SU-DHL-6 (cell line): ENCODE data around the gene ST6GALNAC4.

ENCODE experiments used
- H2AFZ ChIP-seq: fragments of 200-600 bp; sonication (generic); 2 replicates; pipeline ENCODE4 v1.6.1; 2014; ENCODE audit warnings: low read depth, mild to moderate bottlenecking, moderate library complexity, mixed read lengths, antibody characterized with exemption, low read length; ENCODE audit not compliant: severe bottlenecking
- H3F3A ChIP-seq: fragments of 200-600 bp; shearing (Covaris generic); 2 replicates; pipeline ENCODE4 v1.6.0; 2016; ENCODE audit warnings: antibody characterized with exemption, mild to moderate bottlenecking; ENCODE audit not compliant: insufficient read depth
- H3K27ac ChIP-seq: fragments of 200-600 bp; sonication (generic); 2 replicates; pipeline ENCODE4 v1.5.1; 2016; ENCODE audit warnings: low read depth, mild to moderate bottlenecking, low read length, moderate library complexity, mixed read lengths
- H3K27me3 ChIP-seq: fragments of 200-600 bp; sonication (generic), shearing (Covaris generic); 2 replicates; pipeline ENCODE4 v1.6.0; 2014; ENCODE audit warnings: mild to moderate bottlenecking, low read length
- H3K36me3 ChIP-seq: fragments of 200-600 bp; sonication (generic); 2 replicates; pipeline ENCODE4 v1.6.1; 2014; ENCODE audit warnings: mild to moderate bottlenecking, low read length, mixed read lengths
- H3K4me2 ChIP-seq: fragments of 300-600, 200-600 bp; shearing (Covaris generic), sonication (generic); 2 replicates; pipeline ENCODE4 v1.6.0; 2014; ENCODE audit warnings: low read length, low read depth, mild to moderate bottlenecking; ENCODE audit not compliant: poor library complexity, severe bottlenecking
- H3K4me3 ChIP-seq: fragments of 200-600 bp; sonication (generic); 2 replicates; pipeline ENCODE4 v1.5.1; 2014; ENCODE audit warnings: antibody characterized with exemption, low read length, mild to moderate bottlenecking, mixed read lengths; ENCODE audit not compliant: insufficient read depth, poor library complexity, severe bottlenecking
- H3K79me2 ChIP-seq: fragments of 200-600 bp; sonication (generic); 2 replicates; pipeline ENCODE4 v1.6.1; 2014; ENCODE audit warnings: mild to moderate bottlenecking, low read length, moderate library complexity; ENCODE audit not compliant: insufficient read depth
- H3K9ac ChIP-seq: fragments of 200-600 bp; sonication (generic); 2 replicates; pipeline ENCODE4 v1.7.0; 2014; ENCODE audit warnings: mild to moderate bottlenecking, low read length
- H3K9me2 ChIP-seq: fragments of 200-600 bp; sonication (generic); replicated peaks from 2 replicates; pipeline ENCODE4 v1.6.1; 2014; ENCODE audit warnings: low read length; ENCODE audit not compliant: insufficient read depth
- H3K9me3 ChIP-seq: fragments of 200-600 bp; sonication (generic); 2 replicates; pipeline ENCODE4 v1.6.1; 2014; ENCODE audit warnings: low read length, mixed read lengths; ENCODE audit not compliant: insufficient read depth
- H4K20me1 ChIP-seq: fragments of 200-600 bp; sonication (generic); 2 replicates; pipeline ENCODE4 v1.6.1; 2014; ENCODE audit warnings: low read depth, mild to moderate bottlenecking, antibody characterized with exemption, low read length, moderate library complexity, mixed read lengths
- CTCF ChIP-seq: fragments of 200-600 bp; sonication (generic); IDR thresholded peaks from one replicate; pipeline ENCODE4 v1.5.1; 2017; ENCODE audit warnings: antibody characterized with exemption, mild to moderate bottlenecking, low read length, moderate library complexity; ENCODE audit not compliant: insufficient read depth, poor library complexity, severe bottlenecking
- EZH2phosphoT487 ChIP-seq: fragments of 200-600 bp; sonication (generic), shearing (Covaris generic); conservative IDR thresholded peaks from 2 replicates; pipeline ENCODE4 v1.6.1; 2018; ENCODE audit warnings: mild to moderate bottlenecking, antibody characterized with exemption, low read length, moderate library complexity, mixed read lengths

ST6GALNAC4 gene

GRCh38 chr9:127892831-127893230 lies 24.0 kb downstream of the ST6GALNAC4 start:
- Histone ChIP-seq H3F3A (no peaks in the 10 kb centered on the region), H3K36me3 (no peaks in the 10 kb centered on the region)

DNA sequence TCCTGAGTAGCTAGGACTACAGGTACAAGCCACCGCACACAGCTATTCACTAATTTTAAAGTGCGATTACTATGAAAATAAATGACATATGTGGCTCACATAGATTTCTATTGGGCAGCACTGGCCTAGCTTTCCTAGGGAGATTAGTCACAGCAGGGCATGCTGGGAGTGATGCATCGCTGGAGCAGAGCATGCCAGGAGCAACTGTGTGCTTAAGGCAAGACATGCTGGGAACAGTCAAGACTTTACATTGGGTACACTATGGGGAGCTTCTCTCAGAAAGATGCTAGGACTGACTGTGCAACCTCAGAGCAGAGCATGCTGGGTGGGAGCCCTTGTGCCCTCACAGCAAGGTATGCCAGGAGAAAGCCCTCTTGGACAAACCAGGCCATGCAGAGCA lies 26.8 kb downstream of the ST6GALNAC4 start:
- Histone ChIP-seq H3K4me2 (no peak overlapping the region), H3K36me3 (no peaks in the 10 kb centered on the region), H3K27ac (no peak overlapping the region), H3K9ac (no peak overlapping the region), H3F3A (no peaks in the 10 kb centered on the region), H3K9me3 (peaks cover 10% of the 10 kb centered on the region), H4K20me1 (no peaks in the 10 kb centered on the region), H3K79me2 (no peaks in the 10 kb centered on the region), H3K9me2 (no peaks in the 10 kb centered on the region), H2AFZ (no peak overlapping the region), H3K27me3 (no peaks in the 10 kb centered on the region), H3K4me3 (no peak overlapping the region)
- TF ChIP-seq CTCF (no peak), EZH2phosphoT487 (no peak)

More at GRCh38 chr9:127892831-127893230, 24.0 kb downstream of the ST6GALNAC4 start:
- Histone ChIP-seq H2AFZ (no peak overlapping the region), H3K27me3 (no peaks in the 10 kb centered on the region), H3K9me3 (peaks cover 10% of the 10 kb centered on the region), H3K9me2 (no peaks in the 10 kb centered on the region), H3K4me2 (no peak overlapping the region), H3K9ac (no peak overlapping the region), H4K20me1 (no peaks in the 10 kb centered on the region), H3K79me2 (no peaks in the 10 kb centered on the region), H3K27ac (no peak overlapping the region), H3K4me3 (no peak overlapping the region)
- TF ChIP-seq EZH2phosphoT487 (no peak), CTCF (no peak)

DNA sequence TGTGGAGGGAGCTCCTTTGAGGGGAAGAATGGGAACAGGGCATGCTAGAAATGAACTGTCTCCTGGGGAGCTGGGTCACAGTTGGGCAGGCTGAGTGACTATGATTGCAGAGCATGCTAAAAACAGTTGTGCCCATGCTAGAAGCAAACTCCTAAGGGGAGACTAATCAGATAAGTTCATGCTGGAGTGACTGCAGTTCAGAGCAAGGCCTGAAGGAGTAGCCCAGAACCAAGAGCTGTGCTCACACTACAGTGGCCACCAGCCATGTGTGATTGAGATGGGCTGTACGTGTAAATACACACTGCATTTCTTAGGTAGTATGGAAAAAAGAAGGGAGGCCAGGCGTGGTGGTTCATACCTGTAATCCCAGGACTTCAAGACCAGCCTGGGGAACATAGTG lies 29.0 kb downstream of the ST6GALNAC4 start:
- H4K20me1 ChIP-seq: no peaks in the 10 kb centered on the region
- no peaks in the 10 kb centered on the region for H3K9me2 ChIP-seq
- H3K4me3 ChIP-seq: no peak overlapping the region
- H3K9me3 ChIP-seq: peaks cover 2% of the 10 kb centered on the region
- no peaks in the 10 kb centered on the region for H3K79me2 ChIP-seq
- H3K4me2 ChIP-seq: no peak overlapping the region
- H3K9ac ChIP-seq: no peak overlapping the region
- H3K36me3 ChIP-seq: no peaks in the 10 kb centered on the region
- no peaks in the 10 kb centered on the region for H3F3A ChIP-seq
- H2AFZ ChIP-seq: no peak overlapping the region
- H3K27ac ChIP-seq: no peak overlapping the region
- H3K27me3 ChIP-seq: no peaks in the 10 kb centered on the region
- TF ChIP-seq CTCF (no peak), EZH2phosphoT487 (no peak)
